Stimulated activated naive CD8-positive, alpha-beta T cell treated with anti-CD3 and anti-CD28 coated beads, Interleukin-15, Interleukin-2, amounts not matched to agents 100 ng/mL and 50 ng/mL, for 24 hours (primary cell): ENCODE results near the gene NRARP.
"Not testable (repeated sequence)": the region's sequence is repeated elsewhere in the genome, so short reads cannot be mapped to it uniquely, and the experiment has no call there.

Experiments used
- H3K27ac Mint-ChIP-seq: one replicate; pipeline ENCODE4 v1.8.0; 2021; ENCODE audit warnings: mild to moderate bottlenecking, mixed read lengths
- H3K27me3 Mint-ChIP-seq: one replicate; pipeline ENCODE4 v1.8.0; 2021; ENCODE audit warnings: mixed read lengths
- H3K36me3 Mint-ChIP-seq: one replicate; pipeline ENCODE4 v1.8.0; 2021; ENCODE audit warnings: low read depth, mixed read lengths
- H3K4me1 Mint-ChIP-seq: one replicate; pipeline ENCODE4 v1.8.0; 2021; ENCODE audit warnings: low read depth, mixed read lengths
- H3K4me3 Mint-ChIP-seq: one replicate; pipeline ENCODE4 v1.8.0; 2021; ENCODE audit warnings: mild to moderate bottlenecking, mixed read lengths
- H3K9me3 Mint-ChIP-seq: one replicate; pipeline ENCODE4 v1.8.0; 2021; ENCODE audit warnings: mixed read lengths

NRARP gene, protein sequence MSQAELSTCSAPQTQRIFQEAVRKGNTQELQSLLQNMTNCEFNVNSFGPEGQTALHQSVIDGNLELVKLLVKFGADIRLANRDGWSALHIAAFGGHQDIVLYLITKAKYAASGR

GRCh38 chr9:137302118-137302448 is at the start of gene NRARP:
Gene NRARP (minus strand): TSS chr9:137302271. CDS start chr9:137301928, 343 bp downstream.
- Mint-ChIP-seq H3K4me1 (peaks cover 19% of the 10 kb centered on the region), H3K36me3 (no peaks in the 10 kb centered on the region), H3K27me3 (peaks cover 21% of the 10 kb centered on the region), H3K9me3 (no peaks in the 10 kb centered on the region), H3K4me3 (peak within 1 kb of the TSS; percentile 73), H3K27ac (no peak within 1 kb of the TSS)

DNA sequence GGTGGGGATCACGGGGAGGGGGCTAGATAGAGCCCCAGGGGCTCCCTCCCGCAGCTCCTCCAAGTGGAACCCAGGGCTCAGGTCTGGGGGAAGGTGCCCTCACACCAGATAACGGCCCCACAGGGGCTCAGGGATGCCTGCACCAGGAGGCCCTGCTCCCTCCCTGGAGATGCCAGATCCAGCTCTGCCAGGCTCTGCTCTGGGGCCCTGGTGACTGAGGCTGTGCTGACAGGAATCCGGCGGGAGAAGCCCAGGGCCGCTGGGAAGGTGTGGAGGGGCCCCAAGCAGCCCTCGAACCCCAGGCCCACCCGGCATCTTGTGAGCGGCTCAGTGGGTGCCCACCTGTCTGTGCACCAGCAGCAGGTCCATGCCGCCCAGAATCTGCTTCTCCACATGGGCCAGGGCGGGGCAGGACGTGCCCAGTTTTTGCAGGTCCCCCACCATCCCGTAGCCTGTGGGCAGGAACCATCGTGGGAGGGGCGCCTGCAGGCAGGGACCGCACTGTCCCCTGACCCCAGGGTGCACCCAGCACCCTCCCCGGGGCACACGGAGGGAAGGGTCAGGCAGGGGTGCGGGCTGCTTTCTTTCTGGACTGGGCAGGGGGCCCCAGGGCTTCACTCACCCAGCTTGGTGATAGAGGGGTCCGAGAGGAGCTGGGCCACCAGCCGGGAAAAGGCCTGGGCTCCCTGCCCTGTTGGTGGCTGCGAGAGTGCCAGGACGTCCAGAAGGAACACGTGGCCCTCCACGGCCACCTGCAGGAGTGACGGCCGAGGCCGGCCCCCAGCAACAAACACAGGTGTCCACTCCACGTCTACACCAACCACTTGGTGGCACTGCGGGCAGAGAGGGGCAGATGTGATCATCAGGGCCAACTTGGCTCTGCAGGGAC is 48.9 kb upstream of the NRARP start:
- no peak overlapping the region for H3K27ac Mint-ChIP-seq
- H3K36me3 Mint-ChIP-seq = no peaks in the 10 kb centered on the region
- H3K4me3 Mint-ChIP-seq = no peak overlapping the region
- no peaks in the 10 kb centered on the region for H3K27me3 Mint-ChIP-seq
- no peaks in the 10 kb centered on the region for H3K9me3 Mint-ChIP-seq
- no peaks in the 10 kb centered on the region for H3K4me1 Mint-ChIP-seq

DNA sequence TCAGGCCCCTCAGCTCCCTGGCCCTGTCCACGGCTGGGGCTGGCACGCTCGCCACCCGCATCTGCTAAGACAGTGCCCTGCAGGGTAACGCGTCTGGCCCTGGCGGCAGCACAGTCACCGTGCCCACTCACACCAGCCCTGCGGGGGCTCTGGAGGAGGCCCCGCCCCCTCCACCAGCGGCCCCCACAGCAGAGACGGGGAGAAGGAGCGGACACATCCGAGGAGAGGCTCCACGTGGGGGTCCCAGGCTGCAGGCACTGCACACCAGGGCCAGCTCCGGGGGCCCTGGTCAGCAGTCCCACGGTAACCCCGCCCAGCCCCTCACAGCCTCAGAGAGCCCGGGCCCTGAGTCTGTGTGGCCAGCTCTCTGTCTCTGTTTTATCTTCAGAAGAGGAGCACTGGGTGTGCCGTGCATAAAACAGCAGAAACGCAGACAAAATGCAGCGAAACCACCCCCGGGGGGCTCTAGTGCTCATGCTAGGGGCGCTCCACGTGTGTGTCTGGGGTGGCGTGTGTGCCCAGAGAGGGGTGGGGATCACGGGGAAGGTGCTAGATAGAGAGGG is 47.5 kb upstream of the NRARP start:
- H3K36me3 Mint-ChIP-seq = no peaks in the 10 kb centered on the region

GRCh38 chr9:137348769-137349470 is 46.8 kb upstream of the NRARP start:
- H3K36me3 Mint-ChIP-seq = no peaks in the 10 kb centered on the region
- no peaks in the 10 kb centered on the region for H3K9me3 Mint-ChIP-seq
- no peak overlapping the region for H3K4me3 Mint-ChIP-seq
- no peaks in the 10 kb centered on the region for H3K27me3 Mint-ChIP-seq
- H3K27ac Mint-ChIP-seq = no peak overlapping the region
- H3K4me1 Mint-ChIP-seq = no peaks in the 10 kb centered on the region

More for the DNA sequence above, 47.5 kb upstream of the NRARP start:
- no peaks in the 10 kb centered on the region for H3K9me3 Mint-ChIP-seq
- no peaks in the 10 kb centered on the region for H3K4me1 Mint-ChIP-seq
- no peak overlapping the region for H3K27ac Mint-ChIP-seq
- H3K27me3 Mint-ChIP-seq = no peaks in the 10 kb centered on the region
- no peak overlapping the region for H3K4me3 Mint-ChIP-seq

- H3K4me3 Mint-ChIP-seq = no peak overlapping the region
- no peaks in the 10 kb centered on the region for H3K27me3 Mint-ChIP-seq
- H3K27ac Mint-ChIP-seq = no peak overlapping the region
- H3K4me1 Mint-ChIP-seq = no peaks in the 10 kb centered on the region
- H3K36me3 Mint-ChIP-seq = no peaks in the 10 kb centered on the region
- H3K9me3 Mint-ChIP-seq = no peaks in the 10 kb centered on the region
Observed at GRCh38 chr9:137347928-137348327, 45.9 kb upstream of the NRARP start.

- no peaks in the 10 kb centered on the region for H3K4me1 Mint-ChIP-seq
- H3K27me3 Mint-ChIP-seq = no peaks in the 10 kb centered on the region
- H3K9me3 Mint-ChIP-seq = no peaks in the 10 kb centered on the region
- no peaks in the 10 kb centered on the region for H3K36me3 Mint-ChIP-seq
- H3K27ac Mint-ChIP-seq = no peak overlapping the region
- H3K4me3 Mint-ChIP-seq = no peak overlapping the region
Observed at GRCh38 chr9:137342482-137342881, 40.4 kb upstream of the NRARP start.

DNA sequence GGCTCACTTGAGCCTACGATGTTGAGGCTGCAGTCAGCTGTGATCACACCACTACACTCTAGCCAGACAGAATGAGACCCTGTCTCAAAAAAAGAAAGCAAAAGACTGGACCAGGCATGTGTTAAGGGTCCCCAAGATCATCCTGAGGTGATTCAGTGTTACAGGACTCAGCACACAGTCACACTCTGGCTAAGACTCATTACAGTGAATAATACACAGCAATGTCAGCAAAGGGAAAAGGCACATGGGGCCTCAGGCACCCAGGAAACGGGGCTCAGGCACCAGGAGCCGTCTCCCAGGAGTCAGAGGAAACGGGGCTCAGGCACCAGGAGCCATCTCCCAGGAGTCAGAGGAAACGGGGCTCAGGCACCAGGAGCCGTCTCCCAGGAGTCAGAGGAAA is 39.2 kb upstream of the NRARP start:
- no peak overlapping the region for H3K27ac Mint-ChIP-seq
- no peaks in the 10 kb centered on the region for H3K36me3 Mint-ChIP-seq
- H3K27me3 Mint-ChIP-seq = no peaks in the 10 kb centered on the region
- no peak overlapping the region for H3K4me3 Mint-ChIP-seq
- H3K4me1 Mint-ChIP-seq = no peaks in the 10 kb centered on the region
- no peaks in the 10 kb centered on the region for H3K9me3 Mint-ChIP-seq

- not testable (repeated sequence) for H3K4me1 Mint-ChIP-seq, H3K27me3 Mint-ChIP-seq, H3K27ac Mint-ChIP-seq, H3K36me3 Mint-ChIP-seq, H3K9me3 Mint-ChIP-seq, H3K4me3 Mint-ChIP-seq
Observed at GRCh38 chr9:137339908-137340462, 37.9 kb upstream of the NRARP start.

GRCh38 chr9:137339045-137339907 is 37.2 kb upstream of the NRARP start:
- Mint-ChIP-seq H3K27me3 (no peaks in the 10 kb centered on the region), H3K9me3 (no peaks in the 10 kb centered on the region), H3K27ac (no peak overlapping the region), H3K4me1 (no peaks in the 10 kb centered on the region), H3K4me3 (no peak overlapping the region), H3K36me3 (no peaks in the 10 kb centered on the region)

DNA sequence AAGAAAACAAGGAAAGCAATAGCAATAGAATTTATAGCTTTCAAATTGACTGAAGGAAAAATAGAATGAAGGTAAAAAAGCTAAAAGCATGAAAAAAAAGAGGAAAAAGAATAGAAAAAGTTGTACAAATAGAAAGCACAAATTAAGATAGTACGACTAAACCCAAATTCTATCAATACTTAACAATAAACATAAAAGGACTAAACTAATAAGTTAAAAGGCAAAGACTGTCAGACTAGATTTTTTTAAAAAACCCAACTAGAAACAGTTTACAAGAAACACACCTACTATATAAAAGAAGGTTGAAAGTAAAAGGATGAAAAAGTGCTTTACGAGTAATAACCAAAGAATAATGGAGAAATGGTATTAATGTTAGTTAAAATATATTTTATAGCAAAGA is 34.7 kb upstream of the NRARP start:
- no peaks in the 10 kb centered on the region for H3K27me3 Mint-ChIP-seq
- no peak overlapping the region for H3K27ac Mint-ChIP-seq
- no peak overlapping the region for H3K4me3 Mint-ChIP-seq
- H3K4me1 Mint-ChIP-seq = no peaks in the 10 kb centered on the region
- no peaks in the 10 kb centered on the region for H3K9me3 Mint-ChIP-seq
- H3K36me3 Mint-ChIP-seq = no peaks in the 10 kb centered on the region

GRCh38 chr9:137333016-137333671 is 31.1 kb upstream of the NRARP start:
- no peak overlapping the region for H3K27ac Mint-ChIP-seq
- H3K36me3 Mint-ChIP-seq = no peaks in the 10 kb centered on the region
- no peak overlapping the region for H3K4me3 Mint-ChIP-seq
- H3K27me3 Mint-ChIP-seq = no peaks in the 10 kb centered on the region
- peaks cover 2% of the 10 kb centered on the region for H3K9me3 Mint-ChIP-seq
- H3K4me1 Mint-ChIP-seq = no peaks in the 10 kb centered on the region

- Mint-ChIP-seq H3K27me3 (no peaks in the 10 kb centered on the region), H3K4me3 (no peak overlapping the region), H3K36me3 (no peaks in the 10 kb centered on the region), H3K4me1 (peaks cover under 1% of the 10 kb centered on the region), H3K27ac (no peak overlapping the region), H3K9me3 (peaks cover 6% of the 10 kb centered on the region)
Observed at GRCh38 chr9:137331929-137332328, 29.9 kb upstream of the NRARP start.

DNA sequence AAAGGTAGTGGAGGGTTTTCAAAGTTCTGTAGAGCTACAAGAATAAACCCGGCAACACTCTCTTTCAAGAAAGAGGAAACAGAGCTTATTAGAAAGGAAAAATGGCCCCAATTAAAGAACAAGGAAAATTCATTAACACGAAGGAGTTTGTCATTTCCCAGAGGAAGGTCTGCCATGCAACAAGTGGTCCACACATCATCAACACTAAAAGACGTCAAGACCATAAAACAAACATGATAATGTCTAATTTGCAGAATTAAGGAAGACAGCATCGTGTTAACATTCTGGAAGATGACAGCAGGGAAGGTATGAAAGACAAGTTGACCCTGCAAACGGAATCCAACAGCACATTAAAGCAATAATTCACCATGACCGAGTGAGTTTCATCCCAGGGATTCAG is 28.6 kb upstream of the NRARP start:
- no peak overlapping the region for H3K27ac Mint-ChIP-seq

DNA sequence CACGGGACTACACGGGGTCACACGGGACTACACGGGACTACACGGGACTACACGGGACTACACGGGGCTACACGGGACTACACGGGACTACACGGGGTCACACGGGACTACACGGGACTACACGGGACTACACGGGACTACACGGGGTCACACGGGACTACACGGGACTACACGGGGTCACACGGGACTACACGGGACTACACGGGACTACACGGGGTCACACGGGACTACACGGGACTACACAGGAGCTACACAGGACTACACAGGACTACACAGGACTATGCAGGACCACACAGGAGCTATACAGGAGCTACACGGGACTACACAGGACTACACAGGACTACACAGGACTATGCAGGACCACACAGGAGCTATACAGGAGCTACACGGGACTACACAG is 27.5 kb upstream of the NRARP start:
- not testable (repeated sequence) for H3K36me3 Mint-ChIP-seq, H3K27me3 Mint-ChIP-seq, H3K9me3 Mint-ChIP-seq, H3K4me3 Mint-ChIP-seq, H3K27ac Mint-ChIP-seq
- peaks cover 13% of the 10 kb centered on the region for H3K4me1 Mint-ChIP-seq

More for the DNA sequence above, 28.6 kb upstream of the NRARP start:
- H3K4me1 Mint-ChIP-seq = peaks cover 13% of the 10 kb centered on the region
- H3K4me3 Mint-ChIP-seq = no peak overlapping the region
- H3K36me3 Mint-ChIP-seq = no peaks in the 10 kb centered on the region
- peaks cover 6% of the 10 kb centered on the region for H3K9me3 Mint-ChIP-seq
- H3K27me3 Mint-ChIP-seq = peaks cover 8% of the 10 kb centered on the region
